IMR-90 (cell line): Measurements from ENCODE around the gene HSD11B1L. TPM values are rescaled to one million over a fixed set of nuclear protein-coding genes. Genes with fewer than 3 reads are reported as not detected.

Experiments used
- ATAC-seq: fragments of 200-7000 bp; cut with Tn5 transposase; 2 replicates; pipeline ENCODE4 v1.9.1; 2020; ENCODE audit warnings: low read depth, mild to moderate bottlenecking, moderate library complexity
- BruUV-seq: library from RNA; stranded (reverse); fragments of 400-500 nt; replicated peaks from 2 replicates; lab custom pipeline; 2021; lab: Mats Ljungman, UMichigan
- CTCF ChIA-PET: fragments of 300-600 bp; formaldehyde crosslinking; extraction: SDS; loops from one replicate; lab custom pipeline; 2021; ENCODE audit warnings: antibody characterized with exemption; lab: Yijun Ruan, JAX
- POLR2A ChIA-PET: fragments of 300-600 bp; sonication (Branson Sonifier 250); formaldehyde crosslinking; loops from one replicate; lab custom pipeline; 2022; ENCODE audit warnings: antibody characterized with exemption; ENCODE audit not compliant: unreplicated experiment; lab: Charles Lee
- DNase-seq: peaks from one replicate; pipeline ENCODE4 v3.0.0; 2013
- H2AFZ ChIP-seq: replicated peaks from 2 replicates; pipeline ENCODE3; 2013; ENCODE audit warnings: low read length, mild to moderate bottlenecking; ENCODE audit not compliant: poor library complexity
- H2AK5ac ChIP-seq: 2 replicates; pipeline ENCODE4 v1.6.1; 2013; ENCODE audit warnings: low read depth, low read length, inconsistent platforms
- H2AK9ac ChIP-seq: replicated peaks from 2 replicates; pipeline ENCODE3; 2013; ENCODE audit warnings: mild to moderate bottlenecking, low read depth, low read length, moderate library complexity; ENCODE audit not compliant: poor library complexity
- H2BK120ac ChIP-seq: 2 replicates; pipeline ENCODE4 v1.6.1; 2013; ENCODE audit warnings: low read depth, low read length, inconsistent platforms
- H2BK15ac ChIP-seq: 3 replicates; pipeline ENCODE4 v1.6.1; 2013; ENCODE audit warnings: low read depth, low read length, inconsistent platforms
- H2BK20ac ChIP-seq: 2 replicates; pipeline ENCODE4 v1.6.1; 2013; ENCODE audit warnings: low read depth, mild to moderate bottlenecking, inconsistent platforms, low read length, moderate library complexity
- H2BK5ac ChIP-seq: 2 replicates; pipeline ENCODE4 v1.6.1; 2013; ENCODE audit warnings: mild to moderate bottlenecking, low read depth, low read length, inconsistent platforms; ENCODE audit not compliant: poor library complexity, severe bottlenecking
- H3K14ac ChIP-seq: replicated peaks from 2 replicates; pipeline ENCODE4 v1.6.1; 2013; ENCODE audit warnings: low read depth, low read length, inconsistent platforms
- H3K18ac ChIP-seq: 2 replicates; pipeline ENCODE4 v1.6.1; 2013; ENCODE audit warnings: low read depth, low read length, control low read depth
- H3K23ac ChIP-seq: 2 replicates; pipeline ENCODE4 v1.6.1; 2013; ENCODE audit warnings: low read depth, low read length, inconsistent platforms
- H3K27ac ChIP-seq: 2 replicates; pipeline ENCODE4 v1.5.1; 2013; ENCODE audit warnings: mild to moderate bottlenecking, control low read depth, low read length; ENCODE audit not compliant: insufficient read depth
- H3K27me3 ChIP-seq: 2 replicates; pipeline ENCODE4 v1.6.1; 2013; ENCODE audit warnings: low read length; ENCODE audit not compliant: control insufficient read depth, insufficient read depth
- H3K36me3 ChIP-seq: 2 replicates; pipeline ENCODE4 v1.6.1; 2013; ENCODE audit warnings: low read length, mixed read lengths; ENCODE audit not compliant: control insufficient read depth, insufficient read depth
- H3K4ac ChIP-seq: 2 replicates; pipeline ENCODE4 v1.6.1; 2013; ENCODE audit warnings: low read depth, low read length, inconsistent platforms
- H3K4me1 ChIP-seq: 2 replicates; pipeline ENCODE4 v1.6.1; 2013; ENCODE audit warnings: low read length, mixed read lengths; ENCODE audit not compliant: control insufficient read depth, insufficient read depth
- H3K4me2 ChIP-seq: 2 replicates; pipeline ENCODE4 v1.6.1; 2013; ENCODE audit warnings: low read depth, mild to moderate bottlenecking, control low read depth, low read length, moderate library complexity
- H3K4me3 ChIP-seq: 2 replicates; pipeline ENCODE4 v1.5.1; 2013; ENCODE audit warnings: low read depth, mild to moderate bottlenecking, control low read depth, low read length, moderate library complexity; ENCODE audit not compliant: insufficient read depth
- H3K56ac ChIP-seq: 2 replicates; pipeline ENCODE4 v1.6.1; 2013; ENCODE audit warnings: low read length, inconsistent platforms; ENCODE audit not compliant: insufficient read depth; ENCODE audit errors: extremely low read depth
- H3K79me1 ChIP-seq, 2 experiments: 2 replicates each; pipeline ENCODE4 v1.6.1; 2013; ENCODE audit warnings: low read length in 2 of 2, inconsistent platforms in 1 of 2, low read depth in 1 of 2
- H3K9ac ChIP-seq: 2 replicates; pipeline ENCODE4 v1.6.1; 2013; ENCODE audit warnings: low read depth, low read length, control low read depth
- H3K9me1 ChIP-seq: 2 replicates; pipeline ENCODE4 v1.6.1; 2013; ENCODE audit warnings: low read length, inconsistent platforms; ENCODE audit not compliant: insufficient read depth
- H3K9me3 ChIP-seq: 2 replicates; pipeline ENCODE4 v1.6.1; 2013; ENCODE audit warnings: low read length; ENCODE audit not compliant: control insufficient read depth, insufficient read depth
- H4K20me1 ChIP-seq: 2 replicates; pipeline ENCODE4 v1.6.1; 2013; ENCODE audit warnings: low read length, inconsistent platforms; ENCODE audit not compliant: insufficient read depth
- H4K5ac ChIP-seq: 2 replicates; pipeline ENCODE4 v1.6.1; 2013; ENCODE audit warnings: mild to moderate bottlenecking, low read depth, low read length, control low read depth
- H4K8ac ChIP-seq, 2 experiments: 2 replicates each; pipeline ENCODE4 v1.6.1; 2013; ENCODE audit warnings: low read depth in 2 of 2, low read length in 2 of 2, control low read depth in 1 of 2, inconsistent platforms in 1 of 2
- H4K91ac ChIP-seq: 2 replicates; pipeline ENCODE4 v1.6.1; 2013; ENCODE audit warnings: low read depth, low read length, inconsistent platforms; ENCODE audit not compliant: insufficient read depth
- CEBPB ChIP-seq: IDR thresholded peaks from 2 replicates; pipeline ENCODE4 v1.6.1; 2012; ENCODE audit warnings: low read depth, low read length, improper control_type of control experiment
- MAFK ChIP-seq: IDR thresholded peaks from 2 replicates; pipeline ENCODE4 v1.6.1; 2012; ENCODE audit warnings: low read depth, low read length, improper control_type of control experiment
- NFE2L2 ChIP-seq: fragments of 150-350 bp; IDR thresholded peaks from 2 replicates; pipeline ENCODE4 v1.6.1; 2016; ENCODE audit warnings: low read depth, mild to moderate bottlenecking, low read length
- RAD21 ChIP-seq: IDR thresholded peaks from 2 replicates; pipeline ENCODE4 v1.6.1; 2012; ENCODE audit warnings: low read length, improper control_type of control experiment
- RCOR1 ChIP-seq: IDR thresholded peaks from 2 replicates; pipeline ENCODE4 v1.6.1; 2012; ENCODE audit warnings: mild to moderate bottlenecking, low read length, improper control_type of control experiment; ENCODE audit not compliant: insufficient replicate concordance
- WGBS, 2 experiments: methylation state at CpG; one replicate each; pipeline versions ENCODE4 v1.1.5 to v1.1.7; 2013; ENCODE audit warnings: missing lambda C conversion rate in 2 of 2; ENCODE audit not compliant: insufficient read length in 1 of 2; ENCODE audit errors: extremely low coverage in 2 of 2; 5-methylcytosine and 5-hydroxymethylcytosine counted together
- dilution Hi-C: fragments of 300-500 bp; cut with HindIII; formaldehyde crosslinking; loops from one replicate; pipeline ENCODE4 v1.14.3; 2018; ENCODE audit warnings: low sequenced_read_pairs; ENCODE audit not compliant: unreplicated experiment
- in situ Hi-C: fragments of 300-500 bp; cut with MboI; formaldehyde crosslinking; loops from 3 replicates; pipeline ENCODE4 v1.14.3; 2019; ENCODE audit warnings: low sequenced_read_pairs, inconsistent platforms, mixed read lengths
- intact Hi-C: fragments of 100-400 bp; cut with micrococcal nuclease; formaldehyde crosslinking; loops from 2 replicates; pipeline ENCODE4 v1.10.0; 2022
- polyA plus RNA-seq, 3 experiments: library from polyadenylated mRNA; depleted of rRNA; stranded (reverse); fragments of >200 nt; gene quantifications; 2 replicates each; pipeline ENCODE4 v1.2.3, GENCODE V29; 2012; ENCODE audit warnings: low replicate concordance in 1 of 3
- total RNA-seq: library from RNA; depleted of rRNA; stranded (reverse); fragments of >200 nt; gene quantifications from 2 replicates; pipeline ENCODE4 v1.2.3, GENCODE V29; 2012

Gene HSD11B1L
- total and polyA plus RNA-seq, 2 of the 4 experiments (the other 2 are of a cell fraction), result 2.2 to 7.2 TPM

DNA sequence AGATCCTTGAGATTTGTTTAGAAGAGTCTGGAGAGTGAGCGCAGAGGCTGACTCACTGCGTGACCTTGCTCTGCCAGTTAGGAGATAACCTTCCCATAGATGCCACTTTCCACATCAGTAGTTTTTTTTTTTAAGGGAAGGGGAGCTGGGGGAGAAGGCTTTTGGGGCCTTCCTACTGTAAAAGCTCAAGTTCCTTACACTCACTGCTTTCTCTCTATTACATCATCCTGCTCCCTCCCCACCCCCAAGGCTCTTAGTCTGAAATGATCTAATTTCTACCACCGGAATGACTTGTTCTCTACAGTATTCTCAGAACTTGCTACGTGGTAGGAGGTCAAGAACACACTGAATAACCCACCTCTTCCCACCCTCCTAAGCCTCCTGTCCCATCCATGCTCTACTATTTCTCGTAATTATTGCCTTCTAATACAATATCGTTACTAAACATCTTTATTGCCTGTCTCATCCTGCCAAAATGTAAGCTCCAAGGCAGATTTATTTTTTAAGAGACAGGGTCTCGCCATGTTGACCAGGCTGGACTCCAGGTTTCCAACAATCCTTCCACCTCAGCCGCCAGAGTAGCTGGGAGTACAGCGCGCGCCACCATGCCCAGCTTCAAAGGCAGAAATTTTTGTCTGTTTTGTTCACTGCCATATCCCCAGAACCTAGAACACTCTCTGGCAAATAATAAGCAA is 37.9 kb downstream of the HSD11B1L start (continued):
- no peak for TF ChIP-seq RCOR1
- TF ChIP-seq MAFK, result no peak
- TF ChIP-seq NFE2L2, result no peak

DNA sequence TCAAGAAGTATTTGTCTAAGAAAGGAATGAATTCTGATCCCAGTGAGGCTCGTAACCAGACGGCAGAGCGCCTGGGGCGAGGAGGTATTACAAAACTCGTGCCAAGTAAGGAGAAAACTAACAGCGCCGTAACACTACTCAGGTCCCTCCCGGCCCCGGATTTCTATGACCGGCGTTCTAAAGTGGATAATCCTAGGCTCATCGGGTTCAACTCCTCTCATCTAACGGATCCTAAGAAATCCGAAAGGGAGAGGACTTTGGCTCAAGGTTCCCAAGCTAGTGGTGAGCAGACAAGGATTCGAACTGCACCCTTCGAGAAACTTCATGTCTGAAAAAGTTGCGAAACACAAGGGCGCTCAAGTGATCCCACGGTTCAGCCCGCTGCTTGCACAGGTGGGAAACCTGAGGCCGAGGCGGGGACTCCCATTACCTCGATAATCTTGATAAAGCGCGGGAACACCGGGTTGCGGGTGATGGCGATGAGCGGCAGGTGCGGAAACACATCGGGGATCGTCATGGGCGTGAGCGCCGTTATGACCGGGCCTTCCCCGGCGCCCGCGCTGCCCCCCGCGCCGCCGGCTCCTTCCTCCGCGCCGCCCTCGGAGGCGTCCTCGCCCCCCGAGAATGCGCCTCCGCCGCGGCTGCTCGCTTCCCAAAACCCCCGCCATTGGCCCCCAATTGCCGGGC is 38.6 kb downstream of the HSD11B1L start:
- no peak for ATAC-seq
- Histone ChIP-seq H3K23ac (peak overlapping the region; percentile 89), H3K4me3 (peak overlapping the region; percentile 49), H3K9me1 (peaks cover 9% of the 10 kb centered on the region), H3K18ac (no peak overlapping the region), H3K79me1 (peaks cover 0 to 27% of the 10 kb centered on the region in 2 experiments; a peak in 2 of 4 replicates), H3K27me3 (no peaks in the 10 kb centered on the region), H2BK20ac (peak overlapping the region; percentile 64), H3K27ac (peak overlapping the region; percentile 74), H2BK120ac (peak overlapping the region; percentile 71), H3K4me1 (peaks cover 4% of the 10 kb centered on the region), H2AK5ac (peak overlapping the region; percentile 78), H3K9ac (peak overlapping the region; percentile 89), H2BK5ac (peak overlapping the region; percentile 79), H4K8ac (peak overlapping the region; percentile 49 to 81; a peak in 3 of 4 replicates), H4K20me1 (peaks cover 35% of the 10 kb centered on the region), H2AFZ (peak overlapping the region; percentile 100), H3K9me3 (no peaks in the 10 kb centered on the region), H3K4ac (peak overlapping the region; percentile 93), H4K5ac (peak overlapping the region; percentile 14; the same call in 1 of the 2 replicates), H2BK15ac (peak overlapping the region; percentile 86; the same call in 1 of the 3 replicates), H3K4me2 (peak overlapping the region; percentile 94), H3K56ac (peak overlapping the region; percentile 48), H3K36me3 (peaks cover 6% of the 10 kb centered on the region), H3K14ac (peak overlapping the region; percentile 93), H4K91ac (peak overlapping the region; percentile 78), H2AK9ac (peak overlapping the region; percentile 94)
- ChIA-PET POLR2A (no interaction called here), CTCF (interaction anchor here (0.6 to 1.2 kb wide), 2 partner anchors 9 to 33 kb away, joined by 4 to 7 read pairs; no protein-coding TSS in a partner anchor)
- 0% methylated on average over 33 of the region's 58 CpGs; no CpG with 5 or more reads in 1 of the 2 experiments for WGBS, 2 experiments
- intact Hi-C loops (no loop called here), dilution Hi-C loops (no loop called here), in situ Hi-C loops (no loop called here)
- DNase-seq, result peak; percentile 13
- BruUV-seq, result TSS peak; percentile 54
- TF ChIP-seq CEBPB, result peak; percentile 86
- no peak for TF ChIP-seq RAD21
